Hypothalamus (tissue), 51 donors: ENCODE measurements around the gene DENND2A.
"Not testable (repeated sequence)": the region's sequence is repeated elsewhere in the genome, so short reads cannot be mapped to it uniquely, and the experiment has no call there.

ENCODE experiments used
- DNase-seq, 51 donors: peaks; one replicate each; lab custom pipeline; 2025; lab: John Stamatoyannopoulos, UW

Gene DENND2A

GRCh38 chr7:140621401-140622021, 19.1 kb downstream of the DENND2A start:
- DNase-seq, result no peak

- DNase-seq, result not testable (repeated sequence)
Observed at GRCh38 chr7:140619915-140620510, 20.6 kb downstream of the DENND2A start.

GRCh38 chr7:140619176-140619575, 21.4 kb downstream of the DENND2A start:
- DNase-seq, result no peak

GRCh38 chr7:140618306-140618705, 22.3 kb downstream of the DENND2A start:
- no peak for DNase-seq

- DNase-seq, result no peak
Observed at GRCh38 chr7:140617081-140617480, 23.5 kb downstream of the DENND2A start.

- DNase-seq, result no peak
Observed at GRCh38 chr7:140616328-140616727, 24.3 kb downstream of the DENND2A start.

- DNase-seq, result no peak
Observed at GRCh38 chr7:140611641-140612040, 29.0 kb downstream of the DENND2A start.

GRCh38 chr7:140610204-140611165, 30.1 kb downstream of the DENND2A start:
- DNase-seq, result no peak

- DNase-seq, result no peak
Observed at GRCh38 chr7:140609646-140610045, 31.0 kb downstream of the DENND2A start.

GRCh38 chr7:140607441-140607989, 33.1 kb downstream of the DENND2A start:
- DNase-seq, result peak; percentile 6 to 95 (median 79)

- no peak for DNase-seq
Observed at GRCh38 chr7:140605337-140605736, 35.3 kb downstream of the DENND2A start.

GRCh38 chr7:140604760-140605159, 35.9 kb downstream of the DENND2A start:
- no peak for DNase-seq

- no peak for DNase-seq
Observed at GRCh38 chr7:140604076-140604475, 36.5 kb downstream of the DENND2A start.

GRCh38 chr7:140601566-140602174, 38.9 kb downstream of the DENND2A start:
- DNase-seq, result no peak

GRCh38 chr7:140600341-140600740, 40.3 kb downstream of the DENND2A start:
- DNase-seq, result no peak

GRCh38 chr7:140597428-140597949, 43.1 kb downstream of the DENND2A start:
- DNase-seq, result no peak

- no peak for DNase-seq
Observed at GRCh38 chr7:140596519-140597427, 43.8 kb downstream of the DENND2A start.

- no peak for DNase-seq
Observed at GRCh38 chr7:140595468-140596092, 45.0 kb downstream of the DENND2A start.

GRCh38 chr7:140594131-140594691, 46.4 kb downstream of the DENND2A start:
- DNase-seq, result no peak
